Panc1 (cell line): ENCODE measurements around the gene RNF4. TPM values are rescaled to one million over a fixed set of nuclear protein-coding genes. Genes with fewer than 3 reads are reported as not detected.
"Not testable (repeated sequence)": the region's sequence is repeated elsewhere in the genome, so short reads cannot be mapped to it uniquely, and the experiment has no call there.

ENCODE experiments used
- ATAC-seq: fragments of 200-7000 bp; cut with Tn5 transposase; 2 replicates; pipeline ENCODE4 v1.9.1; 2020; ENCODE audit warnings: mild to moderate bottlenecking, moderate library complexity
- BruUV-seq: library from RNA; stranded (reverse); fragments of 400-500 nt; replicated peaks from 2 replicates; lab custom pipeline; 2021; lab: Mats Ljungman, UMichigan
- CTCF ChIA-PET: fragments of 300-600 bp; sonication (Branson Sonifier 250); formaldehyde crosslinking; loops from one replicate; lab custom pipeline; 2022; ENCODE audit warnings: antibody characterized with exemption; lab: Charles Lee
- POLR2A ChIA-PET: fragments of 300-600 bp; sonication (Branson Sonifier 250); formaldehyde crosslinking; loops from one replicate; lab custom pipeline; 2022; ENCODE audit warnings: antibody characterized with exemption; lab: Charles Lee
- DNase-seq: peaks from one replicate; pipeline ENCODE4 v3.0.0-alpha.2; 2010; ENCODE audit warnings: low read depth, low spot score
- H3K27ac ChIP-seq: 2 replicates; pipeline ENCODE4 v1.5.1; 2011; ENCODE audit warnings: mild to moderate bottlenecking, low read length, inconsistent platforms
- H3K27me3 ChIP-seq: fragments of 200-500 bp; sonication (Bioruptor generic); 2 replicates; pipeline ENCODE4 v1.6.0; 2014; ENCODE audit warnings: low read length, inconsistent platforms; ENCODE audit not compliant: control insufficient read depth, insufficient read depth
- H3K36me3 ChIP-seq: fragments of 200-500 bp; sonication (Bioruptor generic); 2 replicates; pipeline ENCODE4 v1.5.1; 2014; ENCODE audit warnings: inconsistent platforms, mild to moderate bottlenecking, low read length, moderate library complexity; ENCODE audit not compliant: control insufficient read depth, insufficient read depth
- H3K4me1 ChIP-seq: 2 replicates; pipeline ENCODE4 v1.5.1; 2011; ENCODE audit warnings: inconsistent platforms, mild to moderate bottlenecking, low read length, moderate library complexity; ENCODE audit not compliant: control insufficient read depth, insufficient read depth
- H3K4me3 ChIP-seq, 2 experiments: 2 replicates each; pipeline ENCODE4 v1.5.1; 2011 to 2012; ENCODE audit warnings: low read depth in 2 of 2, low read length in 2 of 2, mild to moderate bottlenecking in 2 of 2, inconsistent platforms in 1 of 2, moderate library complexity in 1 of 2
- H3K9me3 ChIP-seq: fragments of 200-500 bp; sonication (Bioruptor generic); 2 replicates; pipeline ENCODE4 v1.5.1; 2014; ENCODE audit warnings: low read depth, mild to moderate bottlenecking, inconsistent platforms, low read length, moderate library complexity; ENCODE audit not compliant: control insufficient read depth, insufficient read depth
- POLR2AphosphoS5 ChIP-seq: IDR thresholded peaks from 2 replicates; pipeline ENCODE4 v1.6.1; 2012; ENCODE audit warnings: mild to moderate bottlenecking, low read depth, low read length, moderate library complexity
- SIN3A ChIP-seq: IDR thresholded peaks from 2 replicates; pipeline ENCODE4 v1.6.1; 2012; ENCODE audit warnings: low read depth, mild to moderate bottlenecking, low read length, moderate library complexity, borderline replicate concordance; ENCODE audit not compliant: insufficient read depth
- TCF7L2 ChIP-seq: IDR thresholded peaks from 2 replicates; pipeline ENCODE4 v1.6.1; 2011; ENCODE audit warnings: mild to moderate bottlenecking, low read depth, low read length, inconsistent platforms
- in situ Hi-C: cut with HindIII; loops from 2 replicates; pipeline ENCODE4 v1.10.0; 2016; ENCODE audit warnings: low sequenced_read_pairs, low pct_unique_long_range_greater_than_20kb
- intact Hi-C: fragments of 100-400 bp; cut with micrococcal nuclease; formaldehyde crosslinking; loops from one replicate; pipeline ENCODE4 v1.10.0; 2022; ENCODE audit not compliant: unreplicated experiment
- total RNA-seq: library from RNA; stranded (reverse); gene quantifications from one replicate; pipeline ENCODE4 v1.2.1, GENCODE V29; 2021; ENCODE audit not compliant: unreplicated experiment
- TF ChIP-seq, protein P1 (sequence below), 2 experiments: IDR thresholded peaks; 2 replicates each; pipeline ENCODE4 v1.6.1; 2011 to 2012; ENCODE audit warnings: low read depth in 2 of 2, control low read depth in 1 of 2, low read length in 1 of 2, mild to moderate bottlenecking in 1 of 2, moderate library complexity in 1 of 2; ENCODE audit not compliant: insufficient read depth in 1 of 2
- TF ChIP-seq, protein P2 (sequence below): fragments of 450-650 bp; IDR thresholded peaks from 2 replicates; pipeline ENCODE4 v1.5.1; 2017; ENCODE audit warnings: mild to moderate bottlenecking

Gene RNF4
- total RNA-seq, 1 experiment from 2014 or later, result 55.0 TPM

GRCh38 chr4:2428496-2429213 is 40.3 kb upstream of the RNF4 start:
- no peak for DNase-seq
- ChIA-PET POLR2A (no interaction called here), CTCF (no interaction called here)
- intact Hi-C loops, result no loop called here
- in situ Hi-C loops, result no loop called here
- TF ChIP-seq, protein P1, sequence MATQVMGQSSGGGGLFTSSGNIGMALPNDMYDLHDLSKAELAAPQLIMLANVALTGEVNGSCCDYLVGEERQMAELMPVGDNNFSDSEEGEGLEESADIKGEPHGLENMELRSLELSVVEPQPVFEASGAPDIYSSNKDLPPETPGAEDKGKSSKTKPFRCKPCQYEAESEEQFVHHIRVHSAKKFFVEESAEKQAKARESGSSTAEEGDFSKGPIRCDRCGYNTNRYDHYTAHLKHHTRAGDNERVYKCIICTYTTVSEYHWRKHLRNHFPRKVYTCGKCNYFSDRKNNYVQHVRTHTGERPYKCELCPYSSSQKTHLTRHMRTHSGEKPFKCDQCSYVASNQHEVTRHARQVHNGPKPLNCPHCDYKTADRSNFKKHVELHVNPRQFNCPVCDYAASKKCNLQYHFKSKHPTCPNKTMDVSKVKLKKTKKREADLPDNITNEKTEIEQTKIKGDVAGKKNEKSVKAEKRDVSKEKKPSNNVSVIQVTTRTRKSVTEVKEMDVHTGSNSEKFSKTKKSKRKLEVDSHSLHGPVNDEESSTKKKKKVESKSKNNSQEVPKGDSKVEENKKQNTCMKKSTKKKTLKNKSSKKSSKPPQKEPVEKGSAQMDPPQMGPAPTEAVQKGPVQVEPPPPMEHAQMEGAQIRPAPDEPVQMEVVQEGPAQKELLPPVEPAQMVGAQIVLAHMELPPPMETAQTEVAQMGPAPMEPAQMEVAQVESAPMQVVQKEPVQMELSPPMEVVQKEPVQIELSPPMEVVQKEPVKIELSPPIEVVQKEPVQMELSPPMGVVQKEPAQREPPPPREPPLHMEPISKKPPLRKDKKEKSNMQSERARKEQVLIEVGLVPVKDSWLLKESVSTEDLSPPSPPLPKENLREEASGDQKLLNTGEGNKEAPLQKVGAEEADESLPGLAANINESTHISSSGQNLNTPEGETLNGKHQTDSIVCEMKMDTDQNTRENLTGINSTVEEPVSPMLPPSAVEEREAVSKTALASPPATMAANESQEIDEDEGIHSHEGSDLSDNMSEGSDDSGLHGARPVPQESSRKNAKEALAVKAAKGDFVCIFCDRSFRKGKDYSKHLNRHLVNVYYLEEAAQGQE (IDR thresholded peaks at IDR 0.05; ENCODE audit: insufficient read depth in 1 of 2, low read depth in 2 of 2, low read length in 1 of 2), result no peak
- TF ChIP-seq, protein P2, sequence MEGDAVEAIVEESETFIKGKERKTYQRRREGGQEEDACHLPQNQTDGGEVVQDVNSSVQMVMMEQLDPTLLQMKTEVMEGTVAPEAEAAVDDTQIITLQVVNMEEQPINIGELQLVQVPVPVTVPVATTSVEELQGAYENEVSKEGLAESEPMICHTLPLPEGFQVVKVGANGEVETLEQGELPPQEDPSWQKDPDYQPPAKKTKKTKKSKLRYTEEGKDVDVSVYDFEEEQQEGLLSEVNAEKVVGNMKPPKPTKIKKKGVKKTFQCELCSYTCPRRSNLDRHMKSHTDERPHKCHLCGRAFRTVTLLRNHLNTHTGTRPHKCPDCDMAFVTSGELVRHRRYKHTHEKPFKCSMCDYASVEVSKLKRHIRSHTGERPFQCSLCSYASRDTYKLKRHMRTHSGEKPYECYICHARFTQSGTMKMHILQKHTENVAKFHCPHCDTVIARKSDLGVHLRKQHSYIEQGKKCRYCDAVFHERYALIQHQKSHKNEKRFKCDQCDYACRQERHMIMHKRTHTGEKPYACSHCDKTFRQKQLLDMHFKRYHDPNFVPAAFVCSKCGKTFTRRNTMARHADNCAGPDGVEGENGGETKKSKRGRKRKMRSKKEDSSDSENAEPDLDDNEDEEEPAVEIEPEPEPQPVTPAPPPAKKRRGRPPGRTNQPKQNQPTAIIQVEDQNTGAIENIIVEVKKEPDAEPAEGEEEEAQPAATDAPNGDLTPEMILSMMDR, result no peak
- TF ChIP-seq SIN3A (no peak), TCF7L2 (no peak), POLR2AphosphoS5 (no peak)
- Histone ChIP-seq H3K9me3 (no peaks in the 10 kb centered on the region), H3K36me3 (no peaks in the 10 kb centered on the region), H3K4me1 (no peaks in the 10 kb centered on the region), H3K27me3 (no peaks in the 10 kb centered on the region), H3K4me3 (no peak overlapping the region), H3K27ac (no peak overlapping the region)
- no TSS peak for BruUV-seq
- no peak for ATAC-seq

DNA sequence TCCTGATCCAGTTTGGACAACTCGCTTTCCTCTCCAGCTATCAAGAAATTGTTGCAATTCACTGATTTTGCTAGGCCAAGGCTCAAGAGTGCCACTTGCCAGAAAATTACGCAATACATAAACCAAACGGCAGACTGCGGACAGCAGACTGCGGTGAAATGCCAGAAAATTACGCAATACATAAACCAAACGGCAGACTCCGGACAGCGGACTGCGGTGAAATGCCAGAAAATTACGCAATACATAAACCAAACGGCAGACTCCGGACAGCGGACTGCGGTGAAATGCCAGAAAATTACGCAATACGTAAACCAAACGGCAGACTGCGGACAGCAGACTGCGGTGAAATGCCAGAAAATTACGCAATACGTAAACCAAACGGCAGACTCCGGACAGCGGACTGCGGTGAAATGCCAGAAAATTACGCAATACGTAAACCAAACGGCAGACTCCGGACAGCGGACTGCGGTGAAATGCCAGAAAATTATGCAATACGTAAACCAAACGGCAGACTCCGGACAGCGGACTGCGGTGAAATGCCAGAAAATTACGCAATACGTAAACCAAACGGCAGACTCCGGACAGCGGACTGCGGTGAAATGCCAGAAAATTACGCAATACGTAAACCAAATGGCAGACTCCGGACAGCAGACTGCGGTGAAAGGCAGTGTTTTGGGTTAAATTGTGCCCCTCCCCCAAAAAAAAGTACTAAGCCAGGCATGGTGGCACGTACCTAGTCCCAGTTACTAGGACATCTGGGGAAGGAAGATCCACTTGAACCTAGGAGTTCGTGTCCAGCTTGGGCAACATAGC is 38.8 kb upstream of the RNF4 start:
- CTCF ChIA-PET, H3K36me3 ChIP-seq, intact Hi-C loops, H3K27ac ChIP-seq, POLR2A ChIA-PET, H3K27me3 ChIP-seq, ATAC-seq, DNase-seq, H3K9me3 ChIP-seq, in situ Hi-C loops, H3K4me1 ChIP-seq, BruUV-seq: not testable (repeated sequence)
- peak overlapping the region; percentile 31 to 49 for H3K4me3 ChIP-seq

DNA sequence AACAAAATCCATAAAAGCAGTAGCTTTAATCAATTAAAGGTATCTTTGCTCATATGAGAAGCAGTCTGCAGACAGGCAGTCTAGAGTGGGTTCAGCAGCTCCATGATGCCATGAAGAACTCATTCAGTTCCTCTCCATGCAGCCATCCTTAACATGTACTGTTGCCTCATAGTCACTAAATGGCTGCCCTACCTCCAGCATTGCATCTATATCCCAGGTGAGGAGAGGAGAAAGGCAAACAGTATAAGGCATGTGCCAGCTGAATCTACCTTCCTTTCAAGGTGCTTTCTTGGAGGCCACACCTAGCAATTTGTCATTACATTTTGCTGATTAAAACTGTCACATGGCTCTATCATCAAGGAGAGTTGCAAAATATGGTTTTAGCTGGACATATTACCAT is 36.9 kb upstream of the RNF4 start:
- no peaks in the 10 kb centered on the region for H3K9me3 ChIP-seq
- ATAC-seq, result no peak
- BruUV-seq, result no TSS peak
- DNase-seq, result no peak
- intact Hi-C loops, result no loop called here
- no peaks in the 10 kb centered on the region for H3K27me3 ChIP-seq
- no peaks in the 10 kb centered on the region; the same call in 1 of the 2 replicates for H3K4me1 ChIP-seq
- no peak overlapping the region for H3K27ac ChIP-seq
- TF ChIP-seq TCF7L2 (no peak), POLR2AphosphoS5 (no peak), SIN3A (no peak)
- TF ChIP-seq, protein P1 (IDR thresholded peaks at IDR 0.05; ENCODE audit: insufficient read depth in 1 of 2, low read depth in 2 of 2, low read length in 1 of 2), result no peak
- TF ChIP-seq, protein P2, result no peak
- in situ Hi-C loops, result no loop called here
- ChIA-PET POLR2A (no interaction called here), CTCF (no interaction called here)
- H3K4me3 ChIP-seq, result no peak overlapping the region
- no peaks in the 10 kb centered on the region for H3K36me3 ChIP-seq
